ENCODE measurements around the gene NFU1. TPM values are rescaled to one million over a fixed set of nuclear protein-coding genes. Genes with fewer than 3 reads are reported as not detected.

The NFU1 gene
- total and polyA plus RNA-seq, 2 of the 8 experiments (the other 6 are each of a cell fraction or from before 2014, with no cell fraction given), result 18.4 to 45.5 TPM

DNA sequence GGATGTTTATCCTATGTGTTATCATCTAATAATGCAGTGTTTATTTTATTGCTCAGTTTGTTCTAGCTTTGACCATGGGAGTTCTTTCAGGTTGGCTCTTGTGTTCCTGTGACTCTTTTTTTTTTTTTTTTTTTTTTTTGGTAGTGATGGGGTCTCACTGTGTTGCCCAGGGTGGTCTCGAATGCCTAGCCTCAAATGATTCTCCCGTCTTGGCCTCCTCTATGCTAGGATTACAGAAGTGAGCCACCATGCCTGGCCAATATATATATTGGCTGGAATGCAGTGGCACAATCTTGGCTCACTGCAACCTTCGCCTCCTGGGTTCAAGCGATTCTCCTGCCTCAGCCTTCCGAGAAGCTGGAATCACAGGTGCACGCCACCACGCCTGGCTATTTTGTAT lies 18.9 kb upstream of the NFU1 start (continued):
- TF ChIP-seq HDAC6 (IDR thresholded peaks at IDR 0.05; ENCODE audit: low read depth, low read length), result no peak
- TF ChIP-seq GABPA (IDR thresholded peaks at IDR 0.05; ENCODE audit: borderline replicate concordance, insufficient read depth, low read length), result no peak
- TF ChIP-seq, protein P1, sequence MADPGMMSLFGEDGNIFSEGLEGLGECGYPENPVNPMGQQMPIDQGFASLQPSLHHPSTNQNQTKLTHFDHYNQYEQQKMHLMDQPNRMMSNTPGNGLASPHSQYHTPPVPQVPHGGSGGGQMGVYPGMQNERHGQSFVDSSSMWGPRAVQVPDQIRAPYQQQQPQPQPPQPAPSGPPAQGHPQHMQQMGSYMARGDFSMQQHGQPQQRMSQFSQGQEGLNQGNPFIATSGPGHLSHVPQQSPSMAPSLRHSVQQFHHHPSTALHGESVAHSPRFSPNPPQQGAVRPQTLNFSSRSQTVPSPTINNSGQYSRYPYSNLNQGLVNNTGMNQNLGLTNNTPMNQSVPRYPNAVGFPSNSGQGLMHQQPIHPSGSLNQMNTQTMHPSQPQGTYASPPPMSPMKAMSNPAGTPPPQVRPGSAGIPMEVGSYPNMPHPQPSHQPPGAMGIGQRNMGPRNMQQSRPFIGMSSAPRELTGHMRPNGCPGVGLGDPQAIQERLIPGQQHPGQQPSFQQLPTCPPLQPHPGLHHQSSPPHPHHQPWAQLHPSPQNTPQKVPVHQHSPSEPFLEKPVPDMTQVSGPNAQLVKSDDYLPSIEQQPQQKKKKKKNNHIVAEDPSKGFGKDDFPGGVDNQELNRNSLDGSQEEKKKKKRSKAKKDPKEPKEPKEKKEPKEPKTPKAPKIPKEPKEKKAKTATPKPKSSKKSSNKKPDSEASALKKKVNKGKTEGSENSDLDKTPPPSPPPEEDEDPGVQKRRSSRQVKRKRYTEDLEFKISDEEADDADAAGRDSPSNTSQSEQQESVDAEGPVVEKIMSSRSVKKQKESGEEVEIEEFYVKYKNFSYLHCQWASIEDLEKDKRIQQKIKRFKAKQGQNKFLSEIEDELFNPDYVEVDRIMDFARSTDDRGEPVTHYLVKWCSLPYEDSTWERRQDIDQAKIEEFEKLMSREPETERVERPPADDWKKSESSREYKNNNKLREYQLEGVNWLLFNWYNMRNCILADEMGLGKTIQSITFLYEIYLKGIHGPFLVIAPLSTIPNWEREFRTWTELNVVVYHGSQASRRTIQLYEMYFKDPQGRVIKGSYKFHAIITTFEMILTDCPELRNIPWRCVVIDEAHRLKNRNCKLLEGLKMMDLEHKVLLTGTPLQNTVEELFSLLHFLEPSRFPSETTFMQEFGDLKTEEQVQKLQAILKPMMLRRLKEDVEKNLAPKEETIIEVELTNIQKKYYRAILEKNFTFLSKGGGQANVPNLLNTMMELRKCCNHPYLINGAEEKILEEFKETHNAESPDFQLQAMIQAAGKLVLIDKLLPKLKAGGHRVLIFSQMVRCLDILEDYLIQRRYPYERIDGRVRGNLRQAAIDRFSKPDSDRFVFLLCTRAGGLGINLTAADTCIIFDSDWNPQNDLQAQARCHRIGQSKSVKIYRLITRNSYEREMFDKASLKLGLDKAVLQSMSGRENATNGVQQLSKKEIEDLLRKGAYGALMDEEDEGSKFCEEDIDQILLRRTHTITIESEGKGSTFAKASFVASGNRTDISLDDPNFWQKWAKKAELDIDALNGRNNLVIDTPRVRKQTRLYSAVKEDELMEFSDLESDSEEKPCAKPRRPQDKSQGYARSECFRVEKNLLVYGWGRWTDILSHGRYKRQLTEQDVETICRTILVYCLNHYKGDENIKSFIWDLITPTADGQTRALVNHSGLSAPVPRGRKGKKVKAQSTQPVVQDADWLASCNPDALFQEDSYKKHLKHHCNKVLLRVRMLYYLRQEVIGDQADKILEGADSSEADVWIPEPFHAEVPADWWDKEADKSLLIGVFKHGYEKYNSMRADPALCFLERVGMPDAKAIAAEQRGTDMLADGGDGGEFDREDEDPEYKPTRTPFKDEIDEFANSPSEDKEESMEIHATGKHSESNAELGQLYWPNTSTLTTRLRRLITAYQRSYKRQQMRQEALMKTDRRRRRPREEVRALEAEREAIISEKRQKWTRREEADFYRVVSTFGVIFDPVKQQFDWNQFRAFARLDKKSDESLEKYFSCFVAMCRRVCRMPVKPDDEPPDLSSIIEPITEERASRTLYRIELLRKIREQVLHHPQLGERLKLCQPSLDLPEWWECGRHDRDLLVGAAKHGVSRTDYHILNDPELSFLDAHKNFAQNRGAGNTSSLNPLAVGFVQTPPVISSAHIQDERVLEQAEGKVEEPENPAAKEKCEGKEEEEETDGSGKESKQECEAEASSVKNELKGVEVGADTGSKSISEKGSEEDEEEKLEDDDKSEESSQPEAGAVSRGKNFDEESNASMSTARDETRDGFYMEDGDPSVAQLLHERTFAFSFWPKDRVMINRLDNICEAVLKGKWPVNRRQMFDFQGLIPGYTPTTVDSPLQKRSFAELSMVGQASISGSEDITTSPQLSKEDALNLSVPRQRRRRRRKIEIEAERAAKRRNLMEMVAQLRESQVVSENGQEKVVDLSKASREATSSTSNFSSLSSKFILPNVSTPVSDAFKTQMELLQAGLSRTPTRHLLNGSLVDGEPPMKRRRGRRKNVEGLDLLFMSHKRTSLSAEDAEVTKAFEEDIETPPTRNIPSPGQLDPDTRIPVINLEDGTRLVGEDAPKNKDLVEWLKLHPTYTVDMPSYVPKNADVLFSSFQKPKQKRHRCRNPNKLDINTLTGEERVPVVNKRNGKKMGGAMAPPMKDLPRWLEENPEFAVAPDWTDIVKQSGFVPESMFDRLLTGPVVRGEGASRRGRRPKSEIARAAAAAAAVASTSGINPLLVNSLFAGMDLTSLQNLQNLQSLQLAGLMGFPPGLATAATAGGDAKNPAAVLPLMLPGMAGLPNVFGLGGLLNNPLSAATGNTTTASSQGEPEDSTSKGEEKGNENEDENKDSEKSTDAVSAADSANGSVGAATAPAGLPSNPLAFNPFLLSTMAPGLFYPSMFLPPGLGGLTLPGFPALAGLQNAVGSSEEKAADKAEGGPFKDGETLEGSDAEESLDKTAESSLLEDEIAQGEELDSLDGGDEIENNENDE (IDR thresholded peaks at IDR 0.05; ENCODE audit: insufficient replicate concordance, low read length), result no peak
- TF ChIP-seq BCL11A (IDR thresholded peaks at IDR 0.05; ENCODE audit: low read depth in 2 of 2, low read length in 2 of 2), result no peak
- no peak for TF ChIP-seq EZH2 (IDR thresholded peaks at IDR 0.05; ENCODE audit: low read depth, low read length, severe bottlenecking)
- no peak for TF ChIP-seq CBX8 (IDR thresholded peaks at IDR 0.05; ENCODE audit: borderline replicate concordance, low read depth, low read length)
- no peak for TF ChIP-seq KDM4A (IDR thresholded peaks at IDR 0.05; ENCODE audit: low read depth, low read length, severe bottlenecking)
- no peak for TF ChIP-seq SIRT6 (IDR thresholded peaks at IDR 0.05; ENCODE audit: low read length)
- TF ChIP-seq JUND (IDR thresholded peaks at IDR 0.05; ENCODE audit: low read length), result no peak
- no peak for TF ChIP-seq POU5F1 (IDR thresholded peaks at IDR 0.05; ENCODE audit: low read depth, low read length)
- TF ChIP-seq SIX5 (IDR thresholded peaks at IDR 0.05; ENCODE audit: low read depth, low read length), result no peak
